HepG2 (cell line): Measurements from ENCODE around the gene DUOXA1. TPM values are rescaled to one million over a fixed set of nuclear protein-coding genes. Genes with fewer than 3 reads are reported as not detected.

Experiments
- ATAC-seq: fragments of 200-7000 bp; cut with Tn5 transposase; 3 replicates; pipeline ENCODE4 v1.9.1; 2020; ENCODE audit warnings: mild to moderate bottlenecking, moderate library complexity
- BruUV-seq: library from RNA; stranded (reverse); fragments of 400-500 nt; replicated peaks from 2 replicates; lab custom pipeline; 2021; lab: Mats Ljungman, UMichigan
- CTCF ChIA-PET: fragments of 300-600 bp; formaldehyde crosslinking; extraction: SDS; loops from one replicate; lab custom pipeline; 2021; ENCODE audit warnings: low total read pairs, inconsistent platforms, low intra/inter-chr PET ratio; lab: Yijun Ruan, JAX
- POLR2A ChIA-PET: fragments of 350-600 bp; sonication (Branson Sonifier 250); formaldehyde crosslinking; loops from one replicate; lab custom pipeline; 2020; ENCODE audit warnings: antibody characterized with exemption, inconsistent platforms; lab: Yijun Ruan, JAX
- DNase-seq: peaks from one replicate; pipeline ENCODE4 v3.0.0-alpha.2; 2015; ENCODE audit warnings: low spot score
- FAIRE-seq: peaks from 3 replicates; lab custom pipeline; 2011; peaks lifted over from hg19 to GRCh38; lab: Jason Lieb, UNC
- H2AFZ ChIP-seq: one replicate; pipeline ENCODE4 v1.6.1; 2011; ENCODE audit warnings: low read length, inconsistent platforms
- H3K27ac ChIP-seq: fragments of 300-600 bp; 3 replicates; pipeline ENCODE4 v1.8.0; 2011; ENCODE audit warnings: mixed run types, mild to moderate bottlenecking, mixed read lengths, low read length, inconsistent platforms; ENCODE audit not compliant: insufficient read depth; ENCODE audit errors: extremely low read length
- H3K27me3 ChIP-seq, 2 experiments: fragments of 200-600 bp in 1 of 2; 2 replicates in 1 of 2; 3 replicates in 1 of 2; pipeline versions ENCODE4 v1.6.0 to v1.8.0; 2011; ENCODE audit warnings: low read length in 2 of 2, mild to moderate bottlenecking in 2 of 2, moderate library complexity in 2 of 2, inconsistent platforms in 1 of 2; ENCODE audit not compliant: insufficient read depth in 2 of 2, control insufficient read depth in 1 of 2
- H3K36me3 ChIP-seq, 2 experiments: fragments of 200-600 bp in 1 of 2; replicated peaks in 1 of 2; 2 replicates in 1 of 2; 3 replicates in 1 of 2; pipeline versions ENCODE4 v1.5.1 to v1.8.0; 2011; ENCODE audit warnings: low read length in 2 of 2, inconsistent platforms in 1 of 2; ENCODE audit not compliant: insufficient read depth in 2 of 2, control insufficient read depth in 1 of 2
- H3K4me1 ChIP-seq: 2 replicates; pipeline ENCODE4 v1.5.1; 2012; ENCODE audit warnings: low read length, inconsistent platforms; ENCODE audit not compliant: insufficient read depth
- H3K4me2 ChIP-seq: 2 replicates; pipeline ENCODE4 v1.6.0; 2011; ENCODE audit warnings: low read depth, low read length, inconsistent platforms
- H3K4me3 ChIP-seq, 3 experiments: fragments of 200-600 bp in 1 of 3; sonication (generic), shearing (Covaris generic) in 1 of 3; replicated peaks in 1 of 3; 2 replicates each; pipeline ENCODE4 v1.5.1; 2011 to 2016; ENCODE audit warnings: low read length in 3 of 3, inconsistent platforms in 2 of 3, low read depth in 2 of 3, mild to moderate bottlenecking in 2 of 3, control low read depth in 1 of 3, mixed read lengths in 1 of 3; ENCODE audit not compliant: insufficient read depth in 1 of 3
- H3K79me2 ChIP-seq: one replicate; pipeline ENCODE4 v1.6.1; 2011; ENCODE audit warnings: low read length, inconsistent platforms; ENCODE audit not compliant: insufficient read depth
- H3K9ac ChIP-seq: 2 replicates; pipeline ENCODE4 v1.6.0; 2011; ENCODE audit warnings: mild to moderate bottlenecking, low read depth, low read length, inconsistent platforms; ENCODE audit not compliant: insufficient read depth
- H3K9me3 ChIP-seq: 2 replicates; pipeline ENCODE4 v1.5.1; 2012; ENCODE audit warnings: mild to moderate bottlenecking, low read length
- H4K20me1 ChIP-seq: 2 replicates; pipeline ENCODE4 v1.6.0; 2011; ENCODE audit warnings: inconsistent platforms, mild to moderate bottlenecking, low read length, moderate library complexity; ENCODE audit not compliant: insufficient read depth
- FOSL1 ChIP-seq: sonication (generic); formaldehyde crosslinking; IDR thresholded peaks from 2 replicates; pipeline ENCODE4 v1.9.0; 2021; ENCODE audit warnings: missing genetic modification reagents, borderline replicate concordance
- GPN1 ChIP-seq: sonication (generic); formaldehyde crosslinking; IDR thresholded peaks from 2 replicates; pipeline ENCODE4 v1.5.1; 2020; ENCODE audit warnings: missing genetic modification reagents, borderline replicate concordance
- HBP1 ChIP-seq: IDR thresholded peaks from 2 replicates; pipeline ENCODE4 v1.6.1; 2016; ENCODE audit warnings: low read depth, control low read depth
- KLF9 ChIP-seq: IDR thresholded peaks from 2 replicates; pipeline ENCODE4 v1.6.1; 2016; ENCODE audit warnings: low read depth
- MTF1 ChIP-seq: sonication (generic); formaldehyde crosslinking; IDR thresholded peaks from 2 replicates; pipeline ENCODE4 v1.5.0; 2020; ENCODE audit warnings: missing genetic modification reagents
- SMAD3 ChIP-seq: sonication (generic); formaldehyde crosslinking; IDR thresholded peaks from 2 replicates; pipeline ENCODE4 v1.4.0; 2020; ENCODE audit warnings: missing genetic modification reagents
- SMYD3 ChIP-seq: sonication (generic); formaldehyde crosslinking; IDR thresholded peaks from 2 replicates; pipeline ENCODE4 v1.8.1; 2023; ENCODE audit warnings: mild to moderate bottlenecking, missing genetic modification reagents
- TFDP2 ChIP-seq: sonication (generic); formaldehyde crosslinking; IDR thresholded peaks from 2 replicates; pipeline ENCODE4 v1.4.0; 2020; ENCODE audit warnings: missing genetic modification reagents
- TFE3 ChIP-seq: IDR thresholded peaks from 2 replicates; pipeline ENCODE4 v1.6.1; 2016
- WIZ ChIP-seq: sonication (generic); formaldehyde crosslinking; IDR thresholded peaks from 2 replicates; pipeline ENCODE4 v1.5.1; 2020; ENCODE audit warnings: mild to moderate bottlenecking, missing genetic modification reagents
- ZMAT5 ChIP-seq: sonication (generic); formaldehyde crosslinking; IDR thresholded peaks from 2 replicates; pipeline ENCODE4 v1.5.0; 2020; ENCODE audit warnings: mild to moderate bottlenecking, low read depth, missing genetic modification reagents, borderline replicate concordance
- ZSCAN20 ChIP-seq: sonication (generic); formaldehyde crosslinking; IDR thresholded peaks from 2 replicates; pipeline ENCODE4 v1.4.0; 2020; ENCODE audit warnings: missing genetic modification reagents, mild to moderate bottlenecking, borderline replicate concordance
- WGBS: methylation state at CpG from one replicate; pipeline ENCODE4 v1.1.6; 2017; ENCODE audit warnings: low lambda C conversion rate; 5-methylcytosine and 5-hydroxymethylcytosine counted together
- in situ Hi-C: cut with HindIII; loops from 2 replicates; pipeline ENCODE4 v1.10.0; 2017; ENCODE audit warnings: low pct_unique_long_range_greater_than_20kb; ENCODE audit not compliant: extremely low pct_ligation_motif_present
- intact Hi-C: fragments of 100-400 bp; cut with micrococcal nuclease; formaldehyde crosslinking; loops from one replicate; pipeline ENCODE4 v1.10.0; 2022; ENCODE audit not compliant: unreplicated experiment
- polyA plus RNA-seq, 8 experiments: library from polyadenylated mRNA; depleted of rRNA in 3 of 8; stranded (reverse) in 7 of 8; unstranded in 1 of 8; fragments of >200 nt; fragmentation: Illumina TruSeq in 4 of 8; extraction: Trizol in 4 of 8; gene quantifications; 2 replicates each; pipeline versions ENCODE4 v1.2.1 to v1.2.3, GENCODE V29; 2011 to 2016; ENCODE audit warnings: low read depth in 4 of 8, missing spikeins in 1 of 8, mixed read lengths in 1 of 8; ENCODE audit not compliant: insufficient read depth in 1 of 8
- total RNA-seq, 5 experiments: library from RNA; depleted of rRNA; stranded (reverse); fragments of >200 nt; fragmentation: Illumina TruSeq; extraction: Trizol; gene quantifications; 2 replicates each; pipeline ENCODE4 v1.2.3, GENCODE V29; 2016; ENCODE audit warnings: low read depth in 1 of 5

The DUOXA1 gene
- total and polyA plus RNA-seq, 2 of the 13 experiments (the other 11 are each of a cell fraction or from before 2014, with no cell fraction given), result not detected

- ChIA-PET POLR2A (no interaction called here), CTCF (no interaction called here)
- in situ Hi-C loops, result loop anchor here (10.0 kb wide), 2 partner anchors 58 to 158 kb away; no protein-coding TSS in a partner anchor
- Histone ChIP-seq H3K9ac (no peak overlapping the region), H3K79me2 (no peaks in the 10 kb centered on the region), H3K4me1 (peaks cover 3% of the 10 kb centered on the region), H2AFZ (no peak overlapping the region), H4K20me1 (no peaks in the 10 kb centered on the region), H3K36me3 (no peaks in the 10 kb centered on the region), H3K9me3 (no peaks in the 10 kb centered on the region), H3K4me3 (no peak overlapping the region), H3K27ac (no peak overlapping the region), H3K27me3 (peaks cover 0 to 3% of the 10 kb centered on the region in 2 experiments; a peak in 3 of 5 replicates), H3K4me2 (no peak overlapping the region)
- no TSS peak for BruUV-seq
- no peak for FAIRE-seq
- no peak for ATAC-seq
- DNase-seq, result no peak
- intact Hi-C loops, result no loop called here
- 83% methylated on average over 7 of the region's 7 CpGs for WGBS
- TF ChIP-seq TFE3 (CRISPR knock-in tag) (no peak), HBP1 (CRISPR knock-in tag) (no peak), SMAD3 (CRISPR knock-in tag) (no peak), KLF9 (CRISPR knock-in tag) (no peak), SMYD3 (CRISPR knock-in tag) (no peak), GPN1 (CRISPR knock-in tag) (no peak), MTF1 (CRISPR knock-in tag) (no peak), TFDP2 (CRISPR knock-in tag) (no peak), ZMAT5 (CRISPR knock-in tag) (no peak), WIZ (CRISPR knock-in tag) (no peak), FOSL1 (no peak), ZSCAN20 (CRISPR knock-in tag) (no peak)
Observed at GRCh38 chr15:45122719-45123118, 7.0 kb downstream of the DUOXA1 start.
